GM23338 (cell line): ENCODE results near the gene PRRG1. TPM values are rescaled to one million over a fixed set of nuclear protein-coding genes. Genes with fewer than 3 reads are reported as not detected.

Source experiments
- ATAC-seq: fragments of 200-7000 bp; cut with Tn5 transposase; 3 replicates; pipeline ENCODE4 v1.9.1; 2020
- DNase-seq: peaks from one replicate; pipeline ENCODE4 v3.0.0-alpha.2; 2015; ENCODE audit warnings: low spot score
- H2AFZ ChIP-seq: fragments of 200-600 bp; sonication (generic); 2 replicates; pipeline ENCODE4 v1.8.0; 2016; ENCODE audit warnings: antibody characterized with exemption, mild to moderate bottlenecking, moderate library complexity
- H3F3A ChIP-seq: fragments of 200-600 bp; sonication (generic); replicated peaks from 2 replicates; pipeline ENCODE4 v1.8.0; 2017; ENCODE audit warnings: antibody characterized with exemption, mixed run types, low read depth
- H3K27ac ChIP-seq: fragments of 200-600 bp; sonication (generic); 2 replicates; pipeline ENCODE4 v1.6.1; 2016; ENCODE audit warnings: low read depth
- H3K27me3 ChIP-seq: fragments of 200-600 bp; sonication (generic); 2 replicates; pipeline ENCODE4 v1.8.0; 2016; ENCODE audit warnings: mild to moderate bottlenecking, mixed run types, moderate library complexity; ENCODE audit not compliant: insufficient read depth
- H3K36me3 ChIP-seq: fragments of 200-600 bp; sonication (generic); 2 replicates; pipeline ENCODE4 v1.8.0; 2016; ENCODE audit warnings: mild to moderate bottlenecking; ENCODE audit not compliant: insufficient read depth
- H3K4me1 ChIP-seq: fragments of 200-600 bp; sonication (generic); 2 replicates; pipeline ENCODE4 v1.8.0; 2016; ENCODE audit warnings: mild to moderate bottlenecking, moderate library complexity; ENCODE audit not compliant: insufficient read depth
- H3K4me2 ChIP-seq: fragments of 200-600 bp; sonication (generic); 2 replicates; pipeline ENCODE4 v1.7.1; 2017; ENCODE audit warnings: mixed run types
- H3K4me3 ChIP-seq: fragments of 200-600 bp; sonication (generic); 2 replicates; pipeline ENCODE4 v1.6.1; 2016; ENCODE audit warnings: mixed run types
- H3K79me2 ChIP-seq: fragments of 200-600 bp; sonication (generic); replicated peaks from 2 replicates; pipeline ENCODE4 v1.8.0; 2017; ENCODE audit warnings: mild to moderate bottlenecking; ENCODE audit not compliant: insufficient read depth
- H3K9me2 ChIP-seq: fragments of 200-600 bp; sonication (generic); 2 replicates; pipeline ENCODE4 v1.8.0; 2017; ENCODE audit not compliant: insufficient read depth
- H4K20me1 ChIP-seq: fragments of 200-600 bp; sonication (generic); replicated peaks from 2 replicates; pipeline ENCODE4 v1.8.0; 2017; ENCODE audit warnings: mild to moderate bottlenecking; ENCODE audit not compliant: insufficient read depth
- H3K27ac Mint-ChIP-seq: 2 replicates; pipeline ENCODE4 v1.8.0; 2020; ENCODE audit warnings: inconsistent platforms, mild to moderate bottlenecking, moderate library complexity, mixed read lengths
- H3K27me3 Mint-ChIP-seq: 3 replicates; pipeline ENCODE4 v1.8.0; 2022; ENCODE audit warnings: low read depth, mild to moderate bottlenecking, moderate library complexity, mixed read lengths, inconsistent platforms; ENCODE audit not compliant: insufficient read depth, poor library complexity
- H3K36me3 Mint-ChIP-seq: 3 replicates; pipeline ENCODE4 v1.8.0; 2021; ENCODE audit warnings: low read depth, mild to moderate bottlenecking, inconsistent platforms, moderate library complexity, mixed read lengths
- H3K4me1 Mint-ChIP-seq: 3 replicates; pipeline ENCODE4 v1.8.0; 2020; ENCODE audit warnings: mild to moderate bottlenecking, inconsistent platforms, mixed read lengths
- H3K4me3 Mint-ChIP-seq: 3 replicates; pipeline ENCODE4 v1.8.0; 2021; ENCODE audit warnings: moderate library complexity, mild to moderate bottlenecking, inconsistent platforms, mixed read lengths
- H3K9me3 Mint-ChIP-seq: 3 replicates; pipeline ENCODE4 v1.8.0; 2020; ENCODE audit warnings: moderate library complexity, mild to moderate bottlenecking, inconsistent platforms, mixed read lengths
- CREB1 ChIP-seq: fragments of 250-450 bp; sonication (Bioruptor Pico); IDR thresholded peaks from 2 replicates; pipeline ENCODE4 v1.5.0; 2020; ENCODE audit warnings: low read depth, mild to moderate bottlenecking, moderate library complexity
- EZH2 ChIP-seq: fragments of 200-600 bp; sonication (generic); IDR thresholded peaks from one replicate; pipeline ENCODE4 v1.8.0; 2017; ENCODE audit warnings: antibody characterized with exemption, mild to moderate bottlenecking, low read depth; ENCODE audit not compliant: unreplicated experiment
- EZH2phosphoT487 ChIP-seq: fragments of 200-600 bp; sonication (generic); IDR thresholded peaks from one replicate; pipeline ENCODE4 v1.8.1; 2018; ENCODE audit warnings: antibody characterized with exemption; ENCODE audit not compliant: unreplicated experiment
- JUNB ChIP-seq: IDR thresholded peaks from one replicate; pipeline ENCODE4 v1.6.1; 2016; ENCODE audit warnings: antibody characterized with exemption; ENCODE audit not compliant: unreplicated experiment
- NANOG ChIP-seq: IDR thresholded peaks from 2 replicates; pipeline ENCODE4 v1.6.1; 2016; ENCODE audit warnings: antibody characterized with exemption, borderline replicate concordance
- POLR2AphosphoS5 ChIP-seq: IDR thresholded peaks from 2 replicates; pipeline ENCODE4 v1.6.1; 2016; ENCODE audit warnings: antibody characterized with exemption, low read depth
- STAT1 ChIP-seq: IDR thresholded peaks from one replicate; pipeline ENCODE4 v1.6.1; 2016; ENCODE audit warnings: antibody characterized with exemption; ENCODE audit not compliant: unreplicated experiment
- ZNF114 ChIP-seq: fragments of 250-450 bp; sonication (Bioruptor Pico); IDR thresholded peaks from 2 replicates; pipeline ENCODE4 v1.5.0; 2020; ENCODE audit warnings: mild to moderate bottlenecking, moderate library complexity
- ZNF331 ChIP-seq: fragments of 250-450 bp; sonication (Bioruptor Pico); IDR thresholded peaks from 2 replicates; pipeline ENCODE4 v1.5.0; 2020; ENCODE audit warnings: low read depth, mild to moderate bottlenecking, moderate library complexity
- polyA plus RNA-seq: library from polyadenylated mRNA; unstranded; fragments of >200 nt; fragmentation: Nextera tagmentation; extraction: Ambion mirVana; gene quantifications from 2 replicates; pipeline ENCODE4 v1.2.1, GENCODE V29; 2016
- total RNA-seq: library from RNA; depleted of rRNA; stranded (reverse); fragments of >200 nt; shearing (Covaris generic); gene quantifications from 2 replicates; pipeline ENCODE4 v1.2.3, GENCODE V29; 2014
- TF ChIP-seq, protein P1 (sequence below): IDR thresholded peaks from 2 replicates; pipeline ENCODE4 v1.6.1; 2016; ENCODE audit warnings: antibody characterized with exemption
- TF ChIP-seq, protein P2 (sequence below), 2 experiments: fragments of 200-600 bp in 1 of 2; sonication (generic) in 1 of 2; conservative IDR thresholded peaks; 2 replicates each; pipeline versions ENCODE4 v1.5.1 to v1.6.1; 2016 to 2017; ENCODE audit warnings: antibody characterized with exemption in 2 of 2, low read depth in 2 of 2, mild to moderate bottlenecking in 2 of 2, moderate library complexity in 1 of 2
- TF ChIP-seq, protein P3 (sequence below): fragments of 250-450 bp; sonication (Bioruptor Pico); IDR thresholded peaks from 2 replicates; pipeline ENCODE4 v1.5.0; 2020; ENCODE audit warnings: mild to moderate bottlenecking, moderate library complexity
- TF ChIP-seq, protein P4 (sequence below): IDR thresholded peaks from one replicate; pipeline ENCODE4 v1.6.1; 2018; ENCODE audit warnings: antibody characterized with exemption; ENCODE audit not compliant: unreplicated experiment

Gene PRRG1
- total and polyA plus RNA-seq, 2 experiments from 2014 or later = 3.8 to 10.8 TPM

DNA sequence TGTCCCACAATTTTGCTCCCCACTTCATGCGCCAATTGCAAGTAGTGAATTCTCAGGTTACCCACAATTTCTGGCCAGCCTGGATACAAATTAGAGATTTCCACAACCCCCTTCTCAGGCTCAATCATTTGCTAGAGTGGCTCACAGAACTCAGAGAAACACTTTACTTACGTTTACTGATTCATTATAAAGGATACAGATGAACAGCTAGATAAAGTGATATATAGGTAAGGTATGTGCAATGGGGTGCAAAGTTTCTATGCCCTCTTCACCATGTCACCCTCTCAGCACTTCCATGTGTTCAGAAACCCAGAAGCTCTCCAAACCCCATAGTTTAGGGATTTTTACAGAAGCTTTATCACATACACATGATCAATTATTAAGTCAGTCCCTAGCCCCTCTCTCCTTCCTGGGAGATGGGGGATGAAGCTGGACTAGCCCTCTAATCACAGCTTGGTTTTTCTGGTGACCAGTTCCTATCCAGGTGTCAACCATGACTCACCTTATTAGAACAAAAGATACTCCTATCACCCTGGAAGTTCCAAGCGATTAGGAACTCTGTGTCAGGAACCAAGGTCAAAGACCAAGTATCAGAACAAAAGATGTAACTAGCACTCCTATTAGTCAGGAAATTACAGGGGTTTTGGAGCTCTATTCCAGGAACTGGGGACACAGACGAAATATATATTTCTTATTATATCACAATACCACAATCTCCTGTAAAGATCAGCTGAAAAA, 33.5 kb upstream of the PRRG1 start:
- no peak for ATAC-seq
- no peak overlapping the region for H3K4me3 Mint-ChIP-seq
- TF ChIP-seq, protein P1, sequence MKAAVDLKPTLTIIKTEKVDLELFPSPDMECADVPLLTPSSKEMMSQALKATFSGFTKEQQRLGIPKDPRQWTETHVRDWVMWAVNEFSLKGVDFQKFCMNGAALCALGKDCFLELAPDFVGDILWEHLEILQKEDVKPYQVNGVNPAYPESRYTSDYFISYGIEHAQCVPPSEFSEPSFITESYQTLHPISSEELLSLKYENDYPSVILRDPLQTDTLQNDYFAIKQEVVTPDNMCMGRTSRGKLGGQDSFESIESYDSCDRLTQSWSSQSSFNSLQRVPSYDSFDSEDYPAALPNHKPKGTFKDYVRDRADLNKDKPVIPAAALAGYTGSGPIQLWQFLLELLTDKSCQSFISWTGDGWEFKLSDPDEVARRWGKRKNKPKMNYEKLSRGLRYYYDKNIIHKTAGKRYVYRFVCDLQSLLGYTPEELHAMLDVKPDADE = no peak
- no peak for TF ChIP-seq STAT1
- TF ChIP-seq CREB1 = no peak
- no peak for TF ChIP-seq ZNF114
- TF ChIP-seq, protein P2, sequence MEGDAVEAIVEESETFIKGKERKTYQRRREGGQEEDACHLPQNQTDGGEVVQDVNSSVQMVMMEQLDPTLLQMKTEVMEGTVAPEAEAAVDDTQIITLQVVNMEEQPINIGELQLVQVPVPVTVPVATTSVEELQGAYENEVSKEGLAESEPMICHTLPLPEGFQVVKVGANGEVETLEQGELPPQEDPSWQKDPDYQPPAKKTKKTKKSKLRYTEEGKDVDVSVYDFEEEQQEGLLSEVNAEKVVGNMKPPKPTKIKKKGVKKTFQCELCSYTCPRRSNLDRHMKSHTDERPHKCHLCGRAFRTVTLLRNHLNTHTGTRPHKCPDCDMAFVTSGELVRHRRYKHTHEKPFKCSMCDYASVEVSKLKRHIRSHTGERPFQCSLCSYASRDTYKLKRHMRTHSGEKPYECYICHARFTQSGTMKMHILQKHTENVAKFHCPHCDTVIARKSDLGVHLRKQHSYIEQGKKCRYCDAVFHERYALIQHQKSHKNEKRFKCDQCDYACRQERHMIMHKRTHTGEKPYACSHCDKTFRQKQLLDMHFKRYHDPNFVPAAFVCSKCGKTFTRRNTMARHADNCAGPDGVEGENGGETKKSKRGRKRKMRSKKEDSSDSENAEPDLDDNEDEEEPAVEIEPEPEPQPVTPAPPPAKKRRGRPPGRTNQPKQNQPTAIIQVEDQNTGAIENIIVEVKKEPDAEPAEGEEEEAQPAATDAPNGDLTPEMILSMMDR (conservative IDR thresholded peaks at IDR 0.05; ENCODE audit: low read depth in 2 of 2) = no peak
- no peak for TF ChIP-seq POLR2AphosphoS5
- no peak for TF ChIP-seq EZH2phosphoT487
- TF ChIP-seq JUNB = no peak
- TF ChIP-seq, protein P3, sequence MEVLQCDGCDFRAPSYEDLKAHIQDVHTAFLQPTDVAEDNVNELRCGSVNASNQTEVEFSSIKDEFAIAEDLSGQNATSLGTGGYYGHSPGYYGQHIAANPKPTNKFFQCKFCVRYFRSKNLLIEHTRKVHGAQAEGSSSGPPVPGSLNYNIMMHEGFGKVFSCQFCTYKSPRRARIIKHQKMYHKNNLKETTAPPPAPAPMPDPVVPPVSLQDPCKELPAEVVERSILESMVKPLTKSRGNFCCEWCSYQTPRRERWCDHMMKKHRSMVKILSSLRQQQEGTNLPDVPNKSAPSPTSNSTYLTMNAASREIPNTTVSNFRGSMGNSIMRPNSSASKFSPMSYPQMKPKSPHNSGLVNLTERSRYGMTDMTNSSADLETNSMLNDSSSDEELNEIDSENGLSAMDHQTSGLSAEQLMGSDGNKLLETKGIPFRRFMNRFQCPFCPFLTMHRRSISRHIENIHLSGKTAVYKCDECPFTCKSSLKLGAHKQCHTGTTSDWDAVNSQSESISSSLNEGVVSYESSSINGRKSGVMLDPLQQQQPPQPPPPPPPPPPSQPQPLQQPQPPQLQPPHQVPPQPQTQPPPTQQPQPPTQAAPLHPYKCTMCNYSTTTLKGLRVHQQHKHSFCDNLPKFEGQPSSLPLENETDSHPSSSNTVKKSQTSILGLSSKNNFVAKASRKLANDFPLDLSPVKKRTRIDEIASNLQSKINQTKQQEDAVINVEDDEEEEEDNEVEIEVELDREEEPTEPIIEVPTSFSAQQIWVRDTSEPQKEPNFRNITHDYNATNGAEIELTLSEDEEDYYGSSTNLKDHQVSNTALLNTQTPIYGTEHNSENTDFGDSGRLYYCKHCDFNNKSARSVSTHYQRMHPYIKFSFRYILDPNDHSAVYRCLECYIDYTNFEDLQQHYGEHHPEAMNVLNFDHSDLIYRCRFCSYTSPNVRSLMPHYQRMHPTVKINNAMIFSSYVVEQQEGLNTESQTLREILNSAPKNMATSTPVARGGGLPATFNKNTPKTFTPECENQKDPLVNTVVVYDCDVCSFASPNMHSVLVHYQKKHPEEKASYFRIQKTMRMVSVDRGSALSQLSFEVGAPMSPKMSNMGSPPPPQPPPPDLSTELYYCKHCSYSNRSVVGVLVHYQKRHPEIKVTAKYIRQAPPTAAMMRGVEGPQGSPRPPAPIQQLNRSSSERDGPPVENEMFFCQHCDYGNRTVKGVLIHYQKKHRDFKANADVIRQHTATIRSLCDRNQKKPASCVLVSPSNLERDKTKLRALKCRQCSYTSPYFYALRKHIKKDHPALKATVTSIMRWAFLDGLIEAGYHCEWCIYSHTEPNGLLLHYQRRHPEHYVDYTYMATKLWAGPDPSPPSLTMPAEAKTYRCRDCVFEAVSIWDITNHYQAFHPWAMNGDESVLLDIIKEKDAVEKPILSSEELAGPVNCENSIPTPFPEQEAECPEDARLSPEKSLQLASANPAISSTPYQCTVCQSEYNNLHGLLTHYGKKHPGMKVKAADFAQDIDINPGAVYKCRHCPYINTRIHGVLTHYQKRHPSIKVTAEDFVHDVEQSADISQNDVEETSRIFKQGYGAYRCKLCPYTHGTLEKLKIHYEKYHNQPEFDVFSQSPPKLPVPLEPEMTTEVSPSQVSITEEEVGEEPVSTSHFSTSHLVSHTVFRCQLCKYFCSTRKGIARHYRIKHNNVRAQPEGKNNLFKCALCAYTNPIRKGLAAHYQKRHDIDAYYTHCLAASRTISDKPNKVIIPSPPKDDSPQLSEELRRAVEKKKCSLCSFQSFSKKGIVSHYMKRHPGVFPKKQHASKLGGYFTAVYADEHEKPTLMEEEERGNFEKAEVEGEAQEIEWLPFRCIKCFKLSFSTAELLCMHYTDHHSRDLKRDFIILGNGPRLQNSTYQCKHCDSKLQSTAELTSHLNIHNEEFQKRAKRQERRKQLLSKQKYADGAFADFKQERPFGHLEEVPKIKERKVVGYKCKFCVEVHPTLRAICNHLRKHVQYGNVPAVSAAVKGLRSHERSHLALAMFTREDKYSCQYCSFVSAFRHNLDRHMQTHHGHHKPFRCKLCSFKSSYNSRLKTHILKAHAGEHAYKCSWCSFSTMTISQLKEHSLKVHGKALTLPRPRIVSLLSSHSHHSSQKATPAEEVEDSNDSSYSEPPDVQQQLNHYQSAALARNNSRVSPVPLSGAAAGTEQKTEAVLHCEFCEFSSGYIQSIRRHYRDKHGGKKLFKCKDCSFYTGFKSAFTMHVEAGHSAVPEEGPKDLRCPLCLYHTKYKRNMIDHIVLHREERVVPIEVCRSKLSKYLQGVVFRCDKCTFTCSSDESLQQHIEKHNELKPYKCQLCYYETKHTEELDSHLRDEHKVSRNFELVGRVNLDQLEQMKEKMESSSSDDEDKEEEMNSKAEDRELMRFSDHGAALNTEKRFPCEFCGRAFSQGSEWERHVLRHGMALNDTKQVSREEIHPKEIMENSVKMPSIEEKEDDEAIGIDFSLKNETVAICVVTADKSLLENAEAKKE (CRISPR knock-in tag) = no peak
- no peak for TF ChIP-seq EZH2
- TF ChIP-seq, protein P4, sequence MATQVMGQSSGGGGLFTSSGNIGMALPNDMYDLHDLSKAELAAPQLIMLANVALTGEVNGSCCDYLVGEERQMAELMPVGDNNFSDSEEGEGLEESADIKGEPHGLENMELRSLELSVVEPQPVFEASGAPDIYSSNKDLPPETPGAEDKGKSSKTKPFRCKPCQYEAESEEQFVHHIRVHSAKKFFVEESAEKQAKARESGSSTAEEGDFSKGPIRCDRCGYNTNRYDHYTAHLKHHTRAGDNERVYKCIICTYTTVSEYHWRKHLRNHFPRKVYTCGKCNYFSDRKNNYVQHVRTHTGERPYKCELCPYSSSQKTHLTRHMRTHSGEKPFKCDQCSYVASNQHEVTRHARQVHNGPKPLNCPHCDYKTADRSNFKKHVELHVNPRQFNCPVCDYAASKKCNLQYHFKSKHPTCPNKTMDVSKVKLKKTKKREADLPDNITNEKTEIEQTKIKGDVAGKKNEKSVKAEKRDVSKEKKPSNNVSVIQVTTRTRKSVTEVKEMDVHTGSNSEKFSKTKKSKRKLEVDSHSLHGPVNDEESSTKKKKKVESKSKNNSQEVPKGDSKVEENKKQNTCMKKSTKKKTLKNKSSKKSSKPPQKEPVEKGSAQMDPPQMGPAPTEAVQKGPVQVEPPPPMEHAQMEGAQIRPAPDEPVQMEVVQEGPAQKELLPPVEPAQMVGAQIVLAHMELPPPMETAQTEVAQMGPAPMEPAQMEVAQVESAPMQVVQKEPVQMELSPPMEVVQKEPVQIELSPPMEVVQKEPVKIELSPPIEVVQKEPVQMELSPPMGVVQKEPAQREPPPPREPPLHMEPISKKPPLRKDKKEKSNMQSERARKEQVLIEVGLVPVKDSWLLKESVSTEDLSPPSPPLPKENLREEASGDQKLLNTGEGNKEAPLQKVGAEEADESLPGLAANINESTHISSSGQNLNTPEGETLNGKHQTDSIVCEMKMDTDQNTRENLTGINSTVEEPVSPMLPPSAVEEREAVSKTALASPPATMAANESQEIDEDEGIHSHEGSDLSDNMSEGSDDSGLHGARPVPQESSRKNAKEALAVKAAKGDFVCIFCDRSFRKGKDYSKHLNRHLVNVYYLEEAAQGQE = no peak
- TF ChIP-seq ZNF331 = no peak
- no peak for TF ChIP-seq NANOG

More for the DNA sequence above, 33.5 kb upstream of the PRRG1 start:
- Mint-ChIP-seq H3K27ac (no peak overlapping the region), H3K36me3 (no peaks in the 10 kb centered on the region), H3K9me3 (no peaks in the 10 kb centered on the region; the same call in 2 of the 3 replicates), H3K27me3 (no peaks in the 10 kb centered on the region), H3K4me1 (no peaks in the 10 kb centered on the region)
- H3K27me3 ChIP-seq = no peaks in the 10 kb centered on the region
- H3K36me3 ChIP-seq = no peaks in the 10 kb centered on the region
- no peak overlapping the region for H3K4me2 ChIP-seq
- H3K4me1 ChIP-seq = no peaks in the 10 kb centered on the region
- H3K27ac ChIP-seq = no peak overlapping the region
- no peaks in the 10 kb centered on the region for H3F3A ChIP-seq
- no peak for DNase-seq
- no peak overlapping the region for H2AFZ ChIP-seq
- H3K79me2 ChIP-seq = no peaks in the 10 kb centered on the region
- H3K9me2 ChIP-seq = no peaks in the 10 kb centered on the region
- H4K20me1 ChIP-seq = no peaks in the 10 kb centered on the region
- no peak overlapping the region for H3K4me3 ChIP-seq
